Pulmonary artery endothelial cell (primary cell): ENCODE results near the gene GRID2. TPM values are rescaled to one million over a fixed set of nuclear protein-coding genes. Genes with fewer than 3 reads are reported as not detected.
"Not testable (repeated sequence)": the region's sequence is repeated elsewhere in the genome, so short reads cannot be mapped to it uniquely, and the experiment has no call there.

Experiments
- DNase-seq: peaks from one replicate; pipeline ENCODE4 v3.0.0-alpha.2; 2011; ENCODE audit warnings: low read depth, low spot score
- total RNA-seq: library from RNA; depleted of rRNA; stranded (reverse); fragments of >200 nt; gene quantifications from 2 replicates; pipeline ENCODE4 v1.2.3, GENCODE V29; 2014

GRID2 gene
- total RNA-seq, 1 donor from 2014 or later: not detected

GRCh38 chr4:93654211-93654610, 1350.4 kb downstream of the GRID2 start:
- DNase-seq: no peak

- no peak for DNase-seq
Measured at GRCh38 chr4:93657527-93657926, 1353.8 kb downstream of the GRID2 start.

GRCh38 chr4:93658443-93658842, 1354.7 kb downstream of the GRID2 start:
- no peak for DNase-seq

GRCh38 chr4:93659629-93660028, 1355.9 kb downstream of the GRID2 start:
- no peak for DNase-seq

- DNase-seq: no peak
Measured at GRCh38 chr4:93660036-93660435, 1356.3 kb downstream of the GRID2 start.

GRCh38 chr4:93670434-93670833, 1366.7 kb downstream of the GRID2 start:
- DNase-seq: no peak

- DNase-seq: no peak
Measured at GRCh38 chr4:93671093-93671492, 1367.3 kb downstream of the GRID2 start.

- DNase-seq: not testable (repeated sequence)
Measured at GRCh38 chr4:93676937-93677336, 1373.2 kb downstream of the GRID2 start.

GRCh38 chr4:93684571-93684970, 1380.8 kb downstream of the GRID2 start:
- DNase-seq: no peak

- DNase-seq: no peak
Measured at GRCh38 chr4:93687304-93687703, 1383.5 kb downstream of the GRID2 start.

GRCh38 chr4:93688978-93689377, 1385.2 kb downstream of the GRID2 start:
- DNase-seq: no peak

- DNase-seq: no peak
Measured at GRCh38 chr4:93693141-93693540, 1389.4 kb downstream of the GRID2 start.

GRCh38 chr4:93698686-93699085, 1394.9 kb downstream of the GRID2 start:
- DNase-seq: no peak

- DNase-seq: no peak
Measured at GRCh38 chr4:93700571-93700970, 1396.8 kb downstream of the GRID2 start.

GRCh38 chr4:93710101-93710846, 1406.5 kb downstream of the GRID2 start:
- no peak for DNase-seq

GRCh38 chr4:93710847-93711430, 1407.2 kb downstream of the GRID2 start:
- DNase-seq: no peak

GRCh38 chr4:93718233-93718632, 1414.5 kb downstream of the GRID2 start:
- no peak for DNase-seq

GRCh38 chr4:93719552-93719951, 1415.8 kb downstream of the GRID2 start:
- no peak for DNase-seq

- no peak for DNase-seq
Measured at GRCh38 chr4:93722446-93722845, 1418.7 kb downstream of the GRID2 start.

- DNase-seq: no peak
Measured at GRCh38 chr4:93730251-93730650, 1426.5 kb downstream of the GRID2 start.

GRCh38 chr4:93730760-93731159, 1427.0 kb downstream of the GRID2 start:
- no peak for DNase-seq

GRCh38 chr4:93731456-93731855, 1427.7 kb downstream of the GRID2 start:
- DNase-seq: no peak

- no peak for DNase-seq
Measured at GRCh38 chr4:93732509-93732908, 1428.7 kb downstream of the GRID2 start.
